ENCODE measurements around the gene DDX28.
"Not testable (repeated sequence)": the region's sequence is repeated elsewhere in the genome, so short reads cannot be mapped to it uniquely, and the experiment has no call there.

DDX28 gene

GRCh38 chr16:68035227-68035626 lies 12.2 kb upstream of the DDX28 start:
- no peak for DNase-seq

GRCh38 chr16:68033101-68033500 lies 10.1 kb upstream of the DDX28 start:
- DNase-seq, result no peak

- DNase-seq, result no peak
Measured at GRCh38 chr16:68031951-68032350, 8.9 kb upstream of the DDX28 start.

GRCh38 chr16:68030108-68030507 lies 7.1 kb upstream of the DDX28 start:
- DNase-seq, result not testable (repeated sequence)

GRCh38 chr16:68028996-68029395 lies 6.0 kb upstream of the DDX28 start:
- DNase-seq, result no peak

- DNase-seq, result no peak
Measured at GRCh38 chr16:68022278-68022727, 729 bp downstream of the DDX28 start.

GRCh38 chr16:68021490-68021889 lies 1.5 kb downstream of the DDX28 start:
- DNase-seq, result no peak

- no peak for DNase-seq
Measured at GRCh38 chr16:68019167-68019680, 3.8 kb downstream of the DDX28 start.

- no peak for DNase-seq
Measured at GRCh38 chr16:68015681-68016080, 7.4 kb downstream of the DDX28 start, which contains the start of gene DPEP2NB. Gene DPEP2NB (minus strand): TSS chr16:68015911. CDS start chr16:68015770, 141 bp downstream.

GRCh38 chr16:68013440-68013839 lies 9.6 kb downstream of the DDX28 start:
- DNase-seq, result no peak

GRCh38 chr16:68009872-68010271 lies 13.2 kb downstream of the DDX28 start:
- not testable (repeated sequence) for DNase-seq

- DNase-seq, result no peak
Measured at GRCh38 chr16:68009157-68009735, 13.8 kb downstream of the DDX28 start.

GRCh38 chr16:68005786-68006286 lies 17.2 kb downstream of the DDX28 start:
- peak; percentile 34 for DNase-seq

- no peak for DNase-seq
Measured at GRCh38 chr16:68005211-68005610, 17.8 kb downstream of the DDX28 start.

- no peak for DNase-seq
Measured at GRCh38 chr16:68003031-68003430, 20.0 kb downstream of the DDX28 start.

- no peak for DNase-seq
Measured at GRCh38 chr16:68000450-68000849, 22.6 kb downstream of the DDX28 start.

GRCh38 chr16:67999985-68000384 lies 23.0 kb downstream of the DDX28 start:
- DNase-seq, result no peak

- peak; percentile 53 for DNase-seq
Measured at GRCh38 chr16:67998779-67999688, 24.0 kb downstream of the DDX28 start, which contains the start of gene DPEP2. Gene DPEP2 (minus strand): TSS chr16:67999484. CDS start chr16:67993212, 6,272 bp downstream.

- not testable (repeated sequence) for DNase-seq
Measured at GRCh38 chr16:67998231-67998778, 24.7 kb downstream of the DDX28 start.

GRCh38 chr16:67996666-67997065 lies 26.4 kb downstream of the DDX28 start:
- no peak for DNase-seq

GRCh38 chr16:67995423-67995822 lies 27.6 kb downstream of the DDX28 start:
- DNase-seq, result peak; percentile 24

GRCh38 chr16:67994040-67994408 lies 29.0 kb downstream of the DDX28 start:
- DNase-seq, result peak; percentile 26

Measured in activated T-cell treated with anti-CD3 and anti-CD28 coated beads, Interleukin-2, amount 50 U/mL, for 1 hour (primary cell).